NCI-H1417 treated with DMSO at 0.1 percent for 48 hours (cell line): ENCODE data around the gene DOK3.
"Not testable (repeated sequence)": the region's sequence is repeated elsewhere in the genome, so short reads cannot be mapped to it uniquely, and the experiment has no call there.

Experiments used
- DNase-seq: peaks from one replicate; lab custom pipeline; 2025; lab: John Stamatoyannopoulos, UW

The DOK3 gene

DNA sequence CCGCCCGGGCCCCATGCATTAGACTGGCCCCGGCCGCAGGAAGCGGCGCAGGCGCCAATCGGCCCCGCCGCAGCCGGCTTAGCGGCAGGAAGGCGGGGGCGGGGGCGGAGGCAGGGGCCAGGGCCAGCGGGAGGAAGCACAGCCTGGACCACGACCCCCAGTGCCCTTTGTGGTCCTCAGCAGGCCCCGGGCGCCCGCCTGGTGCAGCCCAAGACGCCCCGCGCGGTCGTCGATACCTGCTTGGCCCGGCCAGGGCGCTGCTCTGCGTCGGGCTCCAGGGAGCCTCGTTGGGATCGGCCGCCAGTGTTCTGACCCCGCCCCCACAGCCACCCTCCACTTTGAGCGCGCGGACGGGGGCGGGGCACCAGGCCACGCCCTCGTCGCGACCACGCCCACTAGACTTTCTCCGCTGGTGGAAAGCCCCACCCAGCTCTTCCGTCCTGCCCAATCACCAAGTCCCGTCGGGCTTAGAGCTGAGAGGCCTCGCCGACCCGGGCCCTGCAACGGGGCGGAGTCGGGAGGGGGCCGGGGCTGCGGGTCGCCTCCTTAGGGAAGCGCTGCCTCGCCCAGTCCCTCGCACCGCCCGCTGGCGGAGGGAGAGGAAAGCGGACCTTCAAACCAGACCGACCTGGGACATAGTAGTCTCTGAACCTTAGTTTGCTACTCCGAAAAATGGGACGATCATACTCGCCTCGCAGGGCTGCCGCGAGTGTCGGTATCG, 12.2 kb downstream of the DOK3 start, which contains the start of gene PDLIM7:
Gene PDLIM7, minus strand, starts transcription at position 313 of the 721 bp plus-strand sequence. CDS start 1,092 bp downstream, outside the sequence.
- DNase-seq: peak; percentile 55

DNA sequence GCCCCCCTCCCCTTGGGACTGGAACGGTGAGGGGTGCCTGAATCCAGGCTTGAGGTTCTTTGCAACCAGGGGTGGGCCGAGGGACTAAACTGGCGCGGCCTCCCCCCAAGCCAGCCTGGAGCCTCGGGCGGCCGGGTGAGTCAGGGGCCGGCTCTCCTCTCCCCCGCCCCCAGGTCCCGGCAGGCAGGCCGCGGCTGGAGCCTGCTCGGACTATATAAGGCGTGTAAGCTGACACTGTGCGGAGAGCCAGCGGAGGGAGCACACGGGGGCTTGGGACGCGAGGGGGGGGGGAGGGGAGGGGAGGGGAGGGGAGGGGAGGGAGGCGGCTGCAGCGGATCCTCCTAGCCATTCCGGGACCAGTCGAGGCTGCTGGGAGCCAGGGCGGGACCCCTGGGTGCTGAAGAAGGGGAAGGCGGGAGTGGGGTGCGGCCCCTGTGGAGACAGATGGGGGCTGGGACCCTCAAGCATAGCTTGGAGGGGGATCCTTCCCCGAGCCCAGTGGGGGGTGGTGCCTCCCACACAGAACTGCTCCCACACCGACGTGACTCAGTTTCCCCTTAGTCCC, 12.8 kb downstream of the DOK3 start:
- no peak for DNase-seq

DNA sequence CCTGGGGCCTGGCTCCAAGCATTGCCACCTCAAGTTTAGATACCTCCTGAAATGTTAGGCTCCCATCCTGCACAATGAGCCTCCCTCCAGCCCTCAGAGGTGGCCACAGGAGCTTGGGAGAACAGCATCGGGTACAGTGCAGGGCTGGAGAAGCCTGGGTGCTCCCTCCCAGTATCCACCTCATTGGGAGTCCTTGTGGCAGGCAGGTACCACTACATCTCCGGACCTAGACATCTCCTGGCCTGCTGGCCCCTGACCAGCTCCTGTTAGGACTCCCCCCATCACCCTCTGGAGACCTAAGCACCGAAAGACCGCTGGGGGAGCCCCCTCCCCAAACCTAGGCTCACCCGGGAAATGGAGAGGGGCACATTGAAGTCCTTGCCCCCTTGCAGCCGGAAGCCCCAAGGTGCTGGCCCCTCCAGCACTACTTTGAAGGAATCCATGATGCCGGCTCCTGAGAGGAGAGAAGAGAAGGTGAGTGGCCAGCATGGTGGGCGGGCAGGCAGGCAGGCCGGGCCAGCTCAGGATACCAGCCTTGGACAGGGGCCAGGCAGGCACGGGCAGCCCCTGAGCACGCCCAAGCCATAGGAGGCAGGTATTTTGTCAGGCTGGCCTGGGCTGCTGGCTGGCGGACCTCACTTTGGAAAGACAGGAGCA, 13.4 kb downstream of the DOK3 start:
- DNase-seq: no peak

DNA sequence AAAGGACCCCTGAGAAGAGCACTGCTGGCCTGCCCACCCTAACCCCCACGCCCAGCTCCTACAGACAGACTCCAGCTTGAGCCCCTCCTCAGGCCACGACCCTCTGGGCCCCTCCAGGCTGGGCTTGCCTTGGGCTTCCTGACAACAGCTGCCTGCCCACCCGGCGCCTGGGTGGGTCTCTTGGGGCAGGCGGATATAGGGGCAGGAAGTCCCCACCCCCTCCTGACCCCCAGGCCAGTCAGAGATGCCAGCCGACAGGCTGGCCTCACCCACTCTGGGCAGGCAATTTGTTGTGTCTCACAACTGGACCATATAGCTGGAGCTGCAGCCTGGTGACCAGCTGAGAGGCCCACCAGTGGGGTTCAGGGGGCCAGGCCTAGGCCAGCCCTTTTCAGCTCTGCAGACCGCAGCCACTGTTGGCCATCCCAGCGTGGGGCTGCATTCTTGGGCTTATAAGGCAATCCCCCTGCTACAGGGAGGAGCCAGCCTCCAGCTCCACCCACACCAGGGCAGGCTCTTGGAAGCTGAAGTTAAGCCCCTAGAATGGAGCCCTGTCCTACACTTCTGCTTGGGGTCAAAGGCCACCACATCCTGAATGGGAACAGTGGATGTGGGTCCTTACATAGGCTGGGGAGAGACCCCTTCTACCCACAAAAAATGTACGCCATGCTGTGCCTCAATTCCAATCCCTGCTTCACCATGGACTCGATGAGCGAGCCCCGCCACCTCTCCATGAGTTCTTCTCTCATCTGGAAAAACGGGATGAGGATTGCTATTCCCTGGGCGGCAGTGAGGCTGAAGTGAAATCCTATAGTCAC, 14.2 kb downstream of the DOK3 start:
- no peak for DNase-seq

DNA sequence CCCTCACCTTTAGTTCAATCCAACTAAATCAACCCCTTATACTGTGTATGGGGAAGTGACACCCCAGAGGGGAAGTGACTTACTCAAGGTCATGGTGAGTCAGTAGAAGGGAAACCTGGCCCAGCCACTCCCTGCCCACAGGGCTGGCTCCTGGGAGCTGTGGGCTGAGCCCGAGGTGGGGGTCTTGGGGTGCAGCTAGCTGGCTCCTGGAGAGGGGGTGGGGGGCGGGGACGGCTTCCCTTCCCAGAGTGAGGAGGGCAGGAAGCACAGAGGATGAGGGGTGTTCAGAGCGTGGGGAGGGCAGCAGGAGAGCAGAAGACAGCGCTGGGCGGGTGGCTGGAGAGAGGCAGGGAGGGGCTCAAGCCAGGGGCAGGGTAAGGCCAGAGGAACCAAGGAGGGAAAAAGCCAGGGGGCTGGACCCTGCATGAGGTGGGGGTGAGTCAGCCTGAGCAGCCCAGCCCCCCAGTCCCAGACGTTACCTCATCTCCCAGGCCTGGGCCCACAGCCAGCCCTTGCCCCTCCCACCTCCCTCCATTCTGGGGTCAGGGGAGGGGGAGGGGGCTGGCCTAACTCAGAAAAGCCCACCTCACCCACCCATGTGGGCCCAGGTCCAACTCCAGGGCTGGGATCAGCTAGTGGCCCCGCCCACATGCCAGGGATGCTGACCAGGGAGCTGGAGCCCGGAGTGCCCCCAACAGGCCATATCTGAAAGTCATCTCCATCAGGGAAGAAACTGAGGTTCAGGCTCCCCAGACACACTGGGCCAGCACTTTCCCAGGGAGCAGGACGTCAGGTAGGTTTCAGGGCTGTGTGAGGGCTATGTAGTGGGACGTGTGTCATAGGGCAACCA, 15.1 kb downstream of the DOK3 start:
- DNase-seq: no peak

DNA sequence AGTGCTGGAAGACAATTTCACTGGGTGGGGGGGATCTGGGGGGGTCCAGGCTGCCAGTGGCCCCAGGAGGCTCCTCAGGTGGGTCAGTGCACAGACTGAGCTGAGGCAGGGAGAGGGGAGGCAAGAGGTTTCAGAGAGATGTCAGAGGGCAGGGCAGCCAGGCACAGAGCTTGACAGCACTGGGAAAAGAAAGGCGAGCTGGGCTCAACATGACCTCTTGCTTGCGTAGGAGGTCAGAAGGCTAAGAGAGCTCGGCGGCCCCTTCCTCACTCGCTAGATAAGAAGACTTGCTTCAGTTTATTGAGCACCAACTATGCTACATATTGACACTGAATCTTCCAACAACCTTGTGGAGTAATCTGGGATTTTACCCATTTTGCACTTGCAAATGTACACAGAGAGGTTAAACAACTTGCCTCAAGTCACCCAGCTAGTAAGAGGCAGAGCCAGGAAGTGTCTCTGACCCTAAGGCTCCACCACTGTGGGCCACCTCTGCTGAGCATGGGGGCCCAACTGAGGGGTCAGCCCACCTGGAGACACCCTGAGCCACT, 15.8 kb downstream of the DOK3 start:
- no peak for DNase-seq

DNA sequence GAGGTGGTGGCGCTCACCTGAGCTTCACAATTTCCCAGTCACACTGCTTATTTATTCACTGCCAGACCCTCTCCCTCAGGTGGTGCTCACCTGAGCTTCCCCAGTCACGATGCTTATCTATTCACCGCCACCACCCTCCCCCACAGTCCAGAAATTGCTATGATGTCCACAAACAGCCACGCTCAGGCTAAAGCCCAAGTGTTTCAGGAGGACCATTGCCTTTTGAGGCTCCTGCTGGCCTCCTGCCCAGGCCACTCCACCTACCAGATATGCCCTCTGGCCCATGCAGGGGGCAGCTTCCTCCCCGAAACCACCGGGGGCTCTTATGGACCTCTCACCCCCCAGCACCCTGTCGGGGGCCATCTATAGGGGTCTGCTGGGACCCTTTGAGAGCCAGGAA, 16.8 kb downstream of the DOK3 start:
- no peak for DNase-seq

DNA sequence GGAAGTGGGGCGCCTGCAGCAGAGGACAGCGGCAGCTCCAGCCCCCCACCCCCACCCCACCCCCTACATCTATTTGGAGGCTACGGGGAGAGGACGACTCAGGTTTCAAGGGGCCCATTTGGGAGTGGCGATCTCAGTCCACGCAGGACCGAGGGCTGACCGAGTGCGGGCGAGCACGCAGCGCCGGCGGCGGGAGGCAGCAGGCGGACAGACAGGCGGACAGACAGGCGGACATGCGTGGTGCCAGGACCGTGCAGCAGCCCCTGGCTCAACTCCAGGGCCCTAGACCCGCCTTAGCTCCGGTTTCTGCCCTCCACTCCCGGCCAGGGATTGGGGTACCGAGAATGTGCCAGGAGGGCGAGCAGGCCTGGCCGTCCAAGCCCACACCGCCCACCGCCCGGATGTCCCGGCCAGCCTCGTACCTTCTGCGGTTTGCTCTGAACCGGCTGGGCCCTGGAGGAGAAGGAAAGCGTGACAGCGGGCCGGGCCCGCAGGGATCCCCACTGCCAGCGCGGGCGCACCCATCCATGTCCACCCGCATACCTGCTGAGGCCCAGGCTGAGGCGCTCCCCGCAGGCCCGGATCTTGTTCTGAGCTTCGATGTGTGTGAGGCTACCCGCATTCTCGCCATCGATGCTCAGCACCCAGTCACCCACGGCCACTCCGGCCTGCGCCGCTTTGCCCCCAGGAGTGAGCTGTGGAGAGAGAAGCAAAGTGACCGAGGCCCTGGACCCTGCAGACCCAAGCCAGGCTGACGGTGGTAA, 17.5 kb downstream of the DOK3 start:
- no peak for DNase-seq

DNA sequence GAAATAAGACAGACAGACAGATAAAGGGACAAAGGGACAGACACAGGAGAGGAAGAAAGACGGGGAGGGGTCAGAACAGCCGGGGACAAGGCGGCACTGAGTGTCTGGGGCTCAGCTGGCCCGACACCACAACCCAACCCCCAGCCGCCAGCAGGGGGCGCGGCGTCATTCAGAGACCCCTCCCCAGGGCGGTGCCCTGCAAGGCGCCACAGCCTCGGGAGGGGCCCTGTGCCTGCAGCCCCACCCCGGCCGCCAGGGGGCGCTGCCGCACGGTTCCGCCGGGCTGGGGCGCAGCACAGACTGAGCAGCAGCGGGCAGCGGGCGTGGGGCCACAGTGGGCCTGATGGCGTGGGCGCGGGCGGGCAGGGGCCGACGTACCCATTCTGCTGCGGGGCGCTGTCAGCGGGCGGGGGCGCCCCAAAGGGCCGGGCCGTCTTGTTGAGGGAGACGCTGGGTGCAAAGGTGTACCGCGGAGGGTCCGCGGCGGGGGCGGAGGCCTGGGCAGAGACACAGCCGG, 18.1 kb downstream of the DOK3 start:
- no peak for DNase-seq

DNA sequence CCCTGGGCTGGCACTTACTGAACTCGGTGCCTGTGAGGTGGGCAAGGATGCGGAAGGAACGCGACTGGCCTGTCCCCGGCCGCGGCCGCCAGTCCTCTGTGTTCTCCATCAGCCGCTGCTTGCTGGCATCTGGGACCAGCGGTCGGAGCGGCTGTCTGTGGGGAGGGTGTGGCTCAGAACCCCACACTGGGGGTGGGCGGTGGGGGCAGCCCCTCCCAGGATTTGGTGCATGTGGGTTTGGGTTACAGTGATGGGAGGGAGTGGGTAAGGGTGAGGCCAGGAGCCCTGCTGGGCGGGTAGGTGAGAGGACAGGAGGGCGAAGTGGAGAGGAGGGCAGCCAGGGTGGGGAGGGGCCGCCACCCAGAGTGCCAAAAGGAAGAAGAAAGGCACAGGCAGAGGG, 18.6 kb downstream of the DOK3 start:
- no peak for DNase-seq

DNA sequence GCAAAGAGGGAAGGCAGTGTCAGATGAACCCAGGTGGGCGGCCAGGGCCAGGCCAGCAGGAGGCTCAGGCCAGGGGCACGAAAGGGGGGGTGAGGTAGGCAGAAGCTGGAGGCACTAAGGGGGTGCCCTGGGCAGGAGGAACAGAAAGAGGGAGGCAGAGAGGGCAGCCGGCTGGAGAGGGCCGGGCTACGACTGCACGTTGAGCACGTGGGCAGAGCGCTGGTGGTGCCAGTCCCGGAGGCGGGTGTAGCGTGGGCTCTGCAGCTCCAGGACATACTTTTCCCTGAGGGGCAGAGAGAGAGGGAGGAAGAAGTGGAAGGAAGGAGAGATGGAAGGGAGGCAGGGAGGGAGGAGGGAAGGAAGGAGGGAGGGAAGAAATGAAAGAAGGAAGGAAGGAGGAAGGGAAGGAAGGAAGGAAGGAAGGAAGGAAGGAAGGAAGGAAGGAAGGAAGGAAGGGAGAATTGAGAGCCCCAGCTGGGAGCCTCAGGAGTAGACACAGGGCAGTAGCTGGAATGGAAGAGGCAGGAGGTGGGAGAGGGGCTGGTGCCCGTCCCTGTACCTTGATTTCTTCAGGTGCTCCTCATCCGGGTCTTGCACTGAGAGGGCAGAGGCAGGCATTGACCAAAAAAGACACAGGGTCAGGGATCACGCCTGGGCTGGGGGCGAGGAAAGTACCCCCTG, 19.2 kb downstream of the DOK3 start:
- DNase-seq: no peak

DNA sequence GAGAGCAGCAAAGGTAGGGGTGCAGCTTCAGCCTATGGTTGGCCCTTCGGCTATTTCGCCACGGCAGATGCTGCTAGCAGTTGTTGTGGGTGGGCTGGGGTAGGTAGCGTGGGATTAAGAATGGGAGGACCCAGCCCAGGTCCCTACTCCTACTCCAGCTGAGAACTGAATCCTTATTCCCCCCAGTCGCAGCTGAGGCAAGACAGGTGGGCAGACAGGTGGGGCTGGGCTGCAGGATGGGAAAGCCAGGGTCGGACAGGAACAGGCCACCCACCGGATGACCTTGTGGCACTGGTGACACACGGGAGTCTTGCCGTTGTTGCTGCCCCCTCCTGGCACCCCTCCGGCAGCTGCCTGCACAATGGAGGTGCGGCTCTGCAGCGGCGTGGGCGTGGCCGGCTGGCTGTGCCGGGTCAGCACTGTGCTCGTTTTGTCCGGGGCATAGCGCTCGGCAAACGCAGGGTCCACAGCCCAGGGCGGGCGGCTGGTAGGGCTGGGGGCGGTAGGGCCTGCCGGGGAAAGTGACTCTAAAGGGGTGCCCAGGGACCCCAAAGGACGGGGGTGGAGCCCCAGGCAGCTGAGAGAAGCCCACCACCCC, 20.4 kb downstream of the DOK3 start:
- no peak for DNase-seq

DNA sequence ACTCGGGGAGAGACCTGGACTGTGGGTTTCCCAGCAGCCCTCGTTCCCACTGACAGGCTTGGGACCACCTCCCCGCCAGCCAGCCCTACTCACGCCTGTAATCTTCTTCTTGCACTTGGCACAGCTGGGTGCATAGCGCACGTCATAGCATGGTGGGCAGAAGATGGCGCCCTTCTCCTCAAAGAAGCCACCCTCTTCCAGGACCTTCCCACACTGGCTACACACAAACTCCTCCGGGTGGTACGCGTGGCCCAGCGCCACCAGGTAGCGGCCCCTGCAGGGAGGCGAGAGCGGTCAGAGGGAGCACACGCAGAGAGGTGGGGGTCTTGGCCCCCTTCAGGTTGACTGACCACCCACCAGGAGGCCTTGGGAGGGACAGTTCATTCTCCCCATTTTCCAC, 21.7 kb downstream of the DOK3 start:
- DNase-seq: no peak

DNA sequence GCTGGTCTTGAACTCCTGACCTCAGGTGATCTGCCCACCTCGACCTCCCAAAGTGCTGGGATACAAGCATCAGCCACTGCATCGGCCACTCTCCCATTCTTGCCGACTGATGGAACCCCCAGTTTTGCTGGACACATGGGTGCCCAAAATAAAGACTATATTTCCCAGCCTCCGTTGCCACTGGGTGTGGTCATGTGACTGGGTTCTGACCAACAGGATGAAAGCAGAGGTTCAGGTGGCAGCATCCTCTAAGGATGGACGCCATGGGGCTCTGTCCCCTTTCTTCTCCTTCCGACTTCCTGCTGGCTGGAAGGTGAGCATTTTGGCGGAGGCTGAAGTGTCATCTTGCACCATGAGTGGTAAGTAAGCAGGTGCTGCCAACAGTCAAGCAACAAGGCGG, 22.5 kb downstream of the DOK3 start:
- no peak for DNase-seq

DNA sequence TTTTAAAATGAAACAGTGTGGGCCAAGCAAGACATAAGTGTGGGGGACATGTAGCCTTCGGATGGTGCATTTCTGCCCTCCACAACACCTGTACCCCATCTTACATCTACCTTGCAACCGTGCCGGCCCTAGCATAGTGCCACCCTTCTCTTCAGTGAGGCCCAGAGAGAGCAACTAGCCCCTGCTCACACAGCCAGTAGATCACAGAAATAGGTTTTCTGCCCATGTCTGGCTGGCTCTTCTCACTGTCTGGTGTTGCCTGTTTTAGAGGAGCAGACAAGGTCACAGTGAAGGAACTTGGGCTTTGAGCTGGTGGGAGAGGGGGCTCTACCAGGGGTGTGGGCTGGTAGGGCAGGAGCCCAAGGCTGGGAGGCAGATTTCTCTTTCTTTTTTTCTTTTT, 23.4 kb downstream of the DOK3 start:
- DNase-seq: no peak

DNA sequence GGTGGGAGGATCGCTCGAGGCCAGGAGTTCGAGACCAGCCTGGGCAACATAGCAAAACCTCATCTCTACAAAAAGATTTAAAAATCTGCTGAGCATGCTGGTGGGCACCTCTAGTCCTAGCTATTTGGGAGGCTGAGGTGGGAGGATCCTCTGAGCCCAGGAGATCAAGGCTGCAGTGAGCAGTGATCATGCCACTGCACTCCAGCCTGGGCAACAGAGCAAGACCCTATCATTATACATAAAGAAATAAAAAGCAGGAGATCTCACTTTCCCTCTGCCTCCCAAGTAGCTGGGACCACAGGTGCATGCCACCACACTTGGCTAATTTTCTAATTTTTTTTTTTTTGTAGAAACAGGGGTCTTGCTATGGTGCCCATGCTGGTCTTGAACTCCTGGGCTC, 23.9 kb downstream of the DOK3 start:
- DNase-seq: not testable (repeated sequence)

DNA sequence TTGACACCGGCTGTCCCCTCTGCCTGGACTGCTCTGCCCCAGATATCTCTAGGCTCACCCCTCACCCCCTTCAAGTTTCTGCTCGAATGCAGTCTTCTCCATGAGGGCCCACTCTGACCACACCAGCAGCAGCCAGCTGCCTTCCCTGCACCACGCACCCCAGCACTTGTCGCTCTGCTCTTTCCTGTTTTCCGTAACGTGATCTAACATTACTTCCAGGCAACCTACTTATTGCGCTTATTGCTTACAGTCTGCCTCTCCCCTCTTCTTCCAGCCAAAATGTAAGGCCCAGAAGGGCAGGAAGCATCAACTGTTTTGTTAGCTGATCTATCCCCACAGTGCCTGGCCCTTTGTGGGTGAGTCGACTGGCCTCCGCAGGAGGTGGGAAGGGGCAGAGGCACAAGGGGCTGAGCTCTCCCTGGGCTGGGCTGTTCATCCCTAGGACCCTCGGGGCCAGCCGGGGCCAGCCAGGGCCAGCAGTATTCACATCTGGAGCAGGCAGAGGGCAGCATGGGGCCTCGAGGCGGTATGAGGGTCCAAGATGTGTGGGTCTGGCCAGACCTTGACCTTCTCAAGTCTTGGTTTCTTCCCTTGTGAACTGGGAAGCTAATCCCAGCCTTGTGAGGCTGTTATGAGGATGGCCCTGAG, 24.6 kb downstream of the DOK3 start:
- no peak for DNase-seq

DNA sequence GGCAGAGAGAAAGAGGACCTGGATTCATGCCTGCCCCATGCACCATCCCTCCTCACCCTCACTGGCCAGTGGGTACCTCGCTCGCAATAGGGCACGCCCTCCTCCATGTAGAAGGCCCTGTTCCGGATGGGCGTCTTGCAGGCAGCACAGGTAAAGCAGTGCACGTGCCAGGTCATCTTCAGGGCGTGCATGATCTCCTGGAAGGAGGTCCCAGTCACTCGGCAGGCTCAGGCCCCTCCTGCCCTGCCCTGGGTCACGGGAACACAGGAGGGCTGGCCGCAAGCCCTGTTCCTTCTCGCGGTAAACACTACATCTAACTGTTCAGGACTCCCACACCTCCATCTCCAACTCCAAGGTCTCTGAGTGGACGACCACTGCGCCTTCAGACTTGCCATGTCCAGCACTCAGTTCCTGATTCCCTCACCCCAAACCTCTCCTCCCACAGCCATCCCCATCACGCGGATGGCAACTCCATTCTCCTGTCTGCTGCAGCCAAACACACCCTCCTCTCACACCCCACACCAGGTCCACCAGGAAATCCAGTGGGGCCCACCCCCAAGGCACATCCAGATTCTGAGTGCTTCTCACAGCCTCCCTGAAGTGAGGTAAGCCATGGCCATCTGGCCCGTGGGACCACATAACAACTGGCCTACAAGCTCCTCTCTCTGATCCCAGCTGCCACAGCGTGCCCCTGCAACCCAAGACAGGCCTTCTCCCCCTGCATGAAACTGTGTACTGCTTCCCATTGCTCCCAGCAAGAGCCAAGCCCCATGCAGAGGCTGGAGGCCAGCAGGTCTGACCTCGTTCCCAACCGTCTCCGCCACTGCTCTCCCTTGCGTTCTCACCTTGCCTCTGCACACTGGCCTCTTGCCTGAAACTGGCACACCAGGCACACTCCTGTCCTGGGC, 25.4 kb downstream of the DOK3 start:
- no peak for DNase-seq
